Measurements from ENCODE around the gene CLCN5.

Gene CLCN5

DNA sequence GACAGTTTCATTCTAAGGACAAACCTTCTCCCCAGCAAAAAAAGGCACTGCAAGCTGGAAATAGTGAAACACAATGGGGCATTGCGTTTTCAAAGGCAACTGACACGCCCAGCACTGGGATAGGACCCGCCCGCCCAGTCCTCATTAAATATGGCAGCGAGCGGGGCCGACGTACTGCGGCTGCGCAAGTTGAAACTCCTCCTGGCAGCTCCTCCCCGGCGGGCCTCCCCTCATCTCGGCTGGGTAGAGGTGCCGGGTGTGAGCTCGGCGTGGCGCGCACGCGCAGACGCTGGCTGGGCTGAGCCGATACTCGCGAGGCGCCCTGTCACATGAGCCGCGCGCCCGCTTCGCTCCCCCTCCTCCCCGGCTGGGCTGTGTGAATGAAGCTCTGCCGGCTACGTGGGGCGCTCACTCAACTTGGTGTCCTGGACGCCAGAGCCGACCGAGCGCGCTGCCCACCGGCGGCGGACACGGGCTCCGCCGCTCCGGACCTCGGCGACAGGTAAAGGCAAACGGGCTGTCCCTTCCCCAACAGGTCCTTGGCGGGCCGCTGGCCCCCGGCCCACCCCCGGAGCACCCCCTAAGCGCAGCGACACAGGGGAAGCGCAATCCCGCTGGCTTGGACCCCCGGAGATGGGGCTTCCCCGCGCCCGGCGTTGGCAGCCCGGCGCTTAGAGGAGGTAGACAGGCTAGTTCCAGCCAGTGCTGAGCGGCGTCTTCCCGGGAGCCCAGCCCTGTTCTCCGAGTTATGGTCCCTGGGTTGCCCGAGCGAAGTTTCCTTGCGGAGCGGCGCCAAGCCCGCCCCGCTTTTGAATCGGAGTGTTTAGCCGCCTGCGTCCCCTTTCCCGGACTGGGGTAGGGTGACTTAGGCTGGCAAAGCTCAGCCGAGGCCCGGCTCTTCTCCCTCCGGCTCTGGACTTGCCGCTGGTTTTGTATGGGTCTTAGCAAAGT lies at the start of gene CLCN5:
TSS of gene CLCN5 (plus strand) at position 306 of the 951 bp plus-strand sequence. CDS start 2,703 bp downstream, outside the sequence.
- DNase-seq (ENCODE audit: low spot score), result peak; percentile 95

GRCh38 chrX:49876750-49877149 lies 45.6 kb upstream of the CLCN5 start:
- no peak for DNase-seq (ENCODE audit: low spot score)

- DNase-seq (ENCODE audit: low spot score), result no peak
Measured at GRCh38 chrX:49877397-49878101, 44.8 kb upstream of the CLCN5 start.

DNA sequence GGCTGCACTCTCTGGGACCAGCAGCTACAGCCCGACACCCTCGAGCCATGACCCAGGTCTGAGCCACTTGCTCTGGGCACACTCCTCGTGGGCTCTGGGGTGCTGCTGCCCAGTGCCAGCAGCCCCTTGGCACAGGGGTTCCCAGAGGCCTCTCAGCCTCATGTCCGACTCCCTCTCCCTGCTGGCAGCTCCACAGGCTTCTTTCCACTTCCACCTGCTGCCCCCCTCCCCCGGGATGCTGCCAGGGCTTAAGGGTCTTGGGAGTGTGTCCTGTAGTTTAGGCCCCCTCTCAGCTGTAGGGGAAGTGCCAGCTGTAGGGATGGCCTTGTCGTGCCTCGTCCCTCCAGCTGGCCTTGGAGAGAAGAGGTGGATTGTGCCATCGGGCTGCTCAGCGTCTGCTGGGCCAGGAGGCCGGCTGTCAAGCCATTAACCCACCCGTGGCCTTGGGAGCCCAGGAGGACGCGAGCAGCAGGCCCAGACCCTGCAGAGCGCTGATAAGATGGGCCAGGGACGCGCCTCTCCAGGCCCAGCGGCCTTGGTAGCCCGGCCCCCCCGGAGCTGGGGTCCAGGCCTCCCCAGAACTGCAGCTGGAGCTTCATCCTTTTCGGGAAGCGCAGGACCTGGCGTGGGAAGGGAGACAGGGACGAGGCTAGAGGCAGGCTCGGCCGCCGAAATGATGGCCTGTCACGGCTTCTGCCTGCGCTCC lies 44.1 kb upstream of the CLCN5 start:
- DNase-seq (ENCODE audit: low spot score), result no peak

DNA sequence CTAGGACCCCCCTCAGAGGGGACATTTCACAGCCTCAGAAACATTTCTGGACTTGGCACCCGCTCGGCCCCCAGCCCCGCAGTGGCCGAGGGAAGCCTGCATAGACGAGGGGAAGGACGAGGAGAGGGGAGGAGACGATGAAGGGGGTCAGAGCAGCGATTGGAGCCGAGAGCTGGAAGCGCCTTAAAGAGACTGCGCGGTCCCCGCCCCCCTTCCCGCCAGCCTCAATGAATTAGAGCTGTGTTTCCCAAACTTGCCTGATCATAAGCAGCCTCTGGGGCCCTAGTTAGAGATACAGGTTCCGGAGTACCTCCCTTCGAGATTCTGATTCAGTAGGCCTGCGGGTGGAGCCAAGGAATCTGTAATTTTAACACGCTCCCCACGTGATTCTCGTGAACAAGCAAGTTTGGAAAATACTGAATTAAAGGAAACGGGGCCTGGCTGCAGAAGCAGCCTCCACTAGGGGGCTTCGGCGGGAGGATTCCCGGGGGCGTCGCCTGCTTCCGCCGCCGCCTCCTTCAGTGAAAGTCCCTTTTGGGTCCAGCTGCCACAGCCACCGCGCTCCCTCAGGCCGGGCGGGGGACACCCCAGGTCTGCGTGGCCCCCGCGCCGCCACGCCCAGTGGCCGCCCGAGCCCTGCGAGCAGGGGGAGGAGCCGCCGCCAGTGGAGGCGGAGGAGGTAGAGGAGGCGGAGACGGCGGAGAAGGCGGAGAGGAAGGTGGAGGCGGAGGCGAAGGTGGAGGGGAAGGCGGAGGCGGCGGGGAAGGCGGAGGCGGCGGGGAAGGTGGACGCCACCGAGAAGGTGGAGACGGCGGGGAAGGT lies 43.4 kb upstream of the CLCN5 start, which contains the start of gene USP27X:
TSS of gene USP27X (plus strand) at position 651 of the 822 bp plus-strand sequence. CDS start 824 bp downstream, outside the sequence.
- DNase-seq (ENCODE audit: low spot score), result peak; percentile 81

GRCh38 chrX:49879656-49880277 lies 42.6 kb upstream of the CLCN5 start:
- no peak for DNase-seq (ENCODE audit: low spot score)

DNA sequence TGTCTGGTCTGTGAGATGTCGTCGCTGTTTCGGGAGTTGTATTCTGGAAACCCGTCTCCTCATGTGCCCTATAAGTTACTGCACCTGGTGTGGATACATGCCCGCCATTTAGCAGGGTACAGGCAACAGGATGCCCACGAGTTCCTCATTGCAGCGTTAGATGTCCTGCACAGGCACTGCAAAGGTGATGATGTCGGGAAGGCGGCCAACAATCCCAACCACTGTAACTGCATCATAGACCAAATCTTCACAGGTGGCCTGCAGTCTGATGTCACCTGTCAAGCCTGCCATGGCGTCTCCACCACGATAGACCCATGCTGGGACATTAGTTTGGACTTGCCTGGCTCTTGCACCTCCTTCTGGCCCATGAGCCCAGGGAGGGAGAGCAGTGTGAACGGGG lies 41.7 kb upstream of the CLCN5 start:
- DNase-seq (ENCODE audit: low spot score), result no peak

DNA sequence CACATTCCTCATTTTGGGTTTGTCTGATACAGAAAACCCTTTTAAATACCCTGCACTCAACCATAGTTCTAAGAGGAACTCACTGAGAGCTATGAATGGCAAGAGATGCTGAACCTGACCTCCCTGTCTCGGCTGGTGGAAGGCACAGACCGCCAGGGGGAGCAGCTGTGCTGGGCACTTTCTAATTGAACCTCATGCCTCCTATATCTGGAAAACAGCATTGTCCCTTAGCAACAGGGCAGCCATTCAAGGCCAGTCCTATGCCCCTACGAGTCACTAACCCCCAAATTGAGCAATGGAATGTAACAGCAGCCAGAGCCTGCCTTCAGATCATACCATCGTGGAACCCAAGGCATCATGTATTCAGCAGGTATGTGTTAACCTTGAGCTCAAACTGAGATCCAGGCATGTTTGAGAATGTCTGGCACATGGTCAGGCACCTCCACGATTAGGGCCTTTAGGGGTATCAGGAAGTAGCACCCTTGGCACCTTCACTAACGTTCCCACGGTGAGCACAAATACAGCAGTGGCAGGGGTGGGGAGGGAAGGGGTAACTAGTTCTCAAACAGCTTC lies 38.0 kb upstream of the CLCN5 start:
- peak; percentile 64 for DNase-seq (ENCODE audit: low spot score)

- DNase-seq (ENCODE audit: low spot score), result no peak
Measured at GRCh38 chrX:49892542-49892941, 29.9 kb upstream of the CLCN5 start.

GRCh38 chrX:49896951-49897350 lies 25.4 kb upstream of the CLCN5 start:
- DNase-seq (ENCODE audit: low spot score), result no peak

DNA sequence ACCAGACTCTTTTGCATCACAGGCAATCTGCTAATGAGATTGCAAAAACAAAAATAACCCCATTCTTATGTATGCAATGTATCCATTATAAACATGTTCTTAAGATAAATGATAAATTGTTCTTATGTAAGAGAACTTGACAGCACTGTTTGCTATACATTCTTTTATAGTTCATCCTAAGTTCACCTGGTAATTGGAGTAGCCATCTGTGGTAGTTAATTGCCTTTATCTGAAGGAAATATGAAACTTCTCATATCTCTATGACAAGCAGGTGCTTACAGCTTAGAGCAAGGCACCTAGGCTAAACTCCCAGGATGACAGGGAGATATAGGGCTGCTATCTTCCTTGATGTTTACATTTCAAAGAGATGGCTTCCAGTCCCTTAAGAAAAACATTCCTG lies 21.3 kb upstream of the CLCN5 start:
- no peak for DNase-seq (ENCODE audit: low spot score)

DNA sequence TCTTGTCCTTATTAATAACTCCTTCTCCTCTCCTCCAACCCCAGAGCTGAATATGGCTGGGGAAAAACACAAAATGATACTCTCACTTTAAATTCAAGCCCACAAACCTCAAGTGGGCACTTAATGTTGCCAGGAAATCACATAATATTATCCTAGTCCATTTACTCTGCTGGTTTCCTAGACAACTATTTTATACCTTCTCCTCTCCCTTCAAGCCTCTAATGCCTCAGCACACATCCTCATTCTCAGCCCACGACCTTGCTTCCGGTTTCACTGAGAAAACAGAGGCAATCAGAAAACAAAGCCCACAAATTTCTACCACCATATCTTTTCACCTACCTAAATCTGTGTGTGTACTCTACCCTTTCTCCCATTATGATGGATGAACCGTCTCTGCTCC lies 12.1 kb upstream of the CLCN5 start:
- no peak for DNase-seq (ENCODE audit: low spot score)

GRCh38 chrX:49912086-49912485 lies 10.3 kb upstream of the CLCN5 start:
- no peak for DNase-seq (ENCODE audit: low spot score)

GRCh38 chrX:49912861-49913260 lies 9.5 kb upstream of the CLCN5 start:
- DNase-seq (ENCODE audit: low spot score), result no peak

- DNase-seq (ENCODE audit: low spot score), result no peak
Measured at GRCh38 chrX:49915361-49916222, 6.8 kb upstream of the CLCN5 start.

DNA sequence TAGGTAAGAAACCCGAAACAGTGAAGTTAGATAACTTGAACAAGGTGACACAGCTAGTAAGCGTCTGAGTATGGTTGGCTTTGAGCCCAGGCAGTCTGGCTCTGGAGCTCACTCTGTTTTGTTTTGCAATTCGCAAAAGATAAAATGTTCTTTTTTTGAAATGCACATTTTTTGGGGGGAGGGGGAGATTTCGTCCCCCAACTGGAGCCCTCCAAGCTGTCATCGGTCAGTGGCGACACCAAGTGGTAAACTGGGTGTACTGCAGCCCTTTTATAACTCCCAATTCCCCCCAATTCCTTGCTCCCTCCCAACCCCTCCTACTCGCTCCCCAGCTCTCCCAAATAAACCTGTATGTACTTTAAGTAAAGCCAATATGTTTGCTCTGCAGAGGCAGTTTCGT lies 2.8 kb upstream of the CLCN5 start:
- no peak for DNase-seq (ENCODE audit: low spot score)

- no peak for DNase-seq (ENCODE audit: low spot score)
Measured at GRCh38 chrX:49921109-49921508, 1.3 kb upstream of the CLCN5 start.

GRCh38 chrX:49925176-49925575 lies 2.8 kb downstream of the CLCN5 start:
- no peak for DNase-seq (ENCODE audit: low spot score)

DNA sequence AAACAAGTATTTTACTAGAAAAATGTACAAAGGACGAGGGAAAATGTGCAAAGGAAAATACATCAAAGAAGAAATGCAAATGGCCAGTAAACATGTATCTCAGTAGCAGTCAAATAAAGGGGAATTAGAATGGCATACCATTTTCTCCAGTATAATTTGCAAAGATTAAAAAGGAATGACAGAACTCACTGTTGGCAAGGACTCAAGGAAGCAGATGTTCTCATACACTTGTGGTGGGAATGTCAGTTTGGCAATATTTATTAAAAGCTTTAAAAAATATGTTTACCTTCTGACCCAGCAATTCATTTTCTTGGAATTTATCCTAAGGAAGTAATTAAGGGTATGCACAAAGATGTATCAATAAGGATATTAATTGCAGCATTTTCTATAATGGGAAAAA lies 7.6 kb downstream of the CLCN5 start:
- no peak for DNase-seq (ENCODE audit: low spot score)

GRCh38 chrX:49932791-49933190 lies 10.4 kb downstream of the CLCN5 start:
- DNase-seq (ENCODE audit: low spot score), result no peak
